MG63 (cell line): ENCODE measurements around the gene SLC16A9. TPM values are rescaled to one million over a fixed set of nuclear protein-coding genes. Genes with fewer than 3 reads are reported as not detected.
A peak's percentile ranks its signal among the peaks of the same experiment; 100 is the strongest.
"Not testable (repeated sequence)": the region's sequence is repeated elsewhere in the genome, so short reads cannot be mapped to it uniquely, and the experiment has no call there.

Source experiments
- DNase-seq: peaks from one replicate; pipeline ENCODE4 v3.0.0-alpha.2; 2020
- H3K27me3 ChIP-seq: fragments of 250-450 bp; sonication (Bioruptor Pico); 2 replicates; pipeline ENCODE4 v1.5.1; 2020; ENCODE audit warnings: mild to moderate bottlenecking, moderate library complexity
- H3K36me3 ChIP-seq: fragments of 250-450 bp; sonication (Bioruptor Pico); 2 replicates; pipeline ENCODE4 v1.5.1; 2020; ENCODE audit warnings: mild to moderate bottlenecking, moderate library complexity
- H3K4me3 ChIP-seq: fragments of 250-450 bp; sonication (Bioruptor Pico); 2 replicates; pipeline ENCODE4 v1.5.1; 2020; ENCODE audit warnings: mild to moderate bottlenecking, moderate library complexity
- H3K9me3 ChIP-seq: fragments of 250-450 bp; sonication (Bioruptor Pico); 2 replicates; pipeline ENCODE4 v1.5.1; 2020; ENCODE audit warnings: mild to moderate bottlenecking, moderate library complexity
- total RNA-seq: library from RNA; depleted of rRNA; stranded (reverse); fragments of >200 nt; shearing (Covaris generic); gene quantifications from 2 replicates; pipeline ENCODE4 v1.2.3, GENCODE V29; 2014; ENCODE audit warnings: low replicate concordance; rRNA removed

SLC16A9 gene
- 1.4 and 4.0 TPM in 2 replicates for total RNA-seq

- H3K27me3 ChIP-seq = peaks cover 3% of the 10 kb centered on the region
- peak within 1 kb of the TSS; percentile 58 for H3K4me3 ChIP-seq
- no peaks in the 10 kb centered on the region for H3K36me3 ChIP-seq
- DNase-seq = peak; percentile 64
- no peaks in the 10 kb centered on the region for H3K9me3 ChIP-seq
Observed at GRCh38 chr10:59709395-59710125, at the start of gene SLC16A9. SLC16A9 (minus strand) TSS chr10:59709850; CDS start chr10:59684291, 25,559 bp downstream.

GRCh38 chr10:59757966-59758365 lies 48.3 kb upstream of the SLC16A9 start:
- DNase-seq = no peak
- no peaks in the 10 kb centered on the region for H3K9me3 ChIP-seq
- no peaks in the 10 kb centered on the region for H3K36me3 ChIP-seq
- no peak overlapping the region for H3K4me3 ChIP-seq
- no peaks in the 10 kb centered on the region for H3K27me3 ChIP-seq

GRCh38 chr10:59754951-59755350 lies 45.3 kb upstream of the SLC16A9 start:
- Histone ChIP-seq H3K4me3 (no peak overlapping the region), H3K9me3 (no peaks in the 10 kb centered on the region), H3K36me3 (no peaks in the 10 kb centered on the region), H3K27me3 (no peaks in the 10 kb centered on the region; the same call in 1 of the 2 replicates)
- no peak for DNase-seq

GRCh38 chr10:59753267-59753666 lies 43.6 kb upstream of the SLC16A9 start, which contains the start of gene MRLN:
MRLN (minus strand) TSS chr10:59753455.
- H3K4me3 ChIP-seq = no peak within 1 kb of the TSS
- no peaks in the 10 kb centered on the region for H3K9me3 ChIP-seq
- no peaks in the 10 kb centered on the region; the same call in 1 of the 2 replicates for H3K27me3 ChIP-seq
- DNase-seq = no peak
- H3K36me3 ChIP-seq = no peaks in the 10 kb centered on the region

- H3K36me3 ChIP-seq = no peaks in the 10 kb centered on the region
- H3K27me3 ChIP-seq = no peaks in the 10 kb centered on the region; the same call in 1 of the 2 replicates
- H3K4me3 ChIP-seq = no peak overlapping the region
- DNase-seq = no peak
- no peaks in the 10 kb centered on the region for H3K9me3 ChIP-seq
Observed at GRCh38 chr10:59752278-59752940, 42.8 kb upstream of the SLC16A9 start.

GRCh38 chr10:59750155-59750945 lies 40.7 kb upstream of the SLC16A9 start:
- no peak overlapping the region for H3K4me3 ChIP-seq
- no peaks in the 10 kb centered on the region for H3K9me3 ChIP-seq
- H3K27me3 ChIP-seq = no peaks in the 10 kb centered on the region; the same call in 1 of the 2 replicates
- H3K36me3 ChIP-seq = no peaks in the 10 kb centered on the region
- DNase-seq = peak; percentile 15

- DNase-seq = no peak
- Histone ChIP-seq H3K36me3 (no peaks in the 10 kb centered on the region), H3K27me3 (no peaks in the 10 kb centered on the region; the same call in 1 of the 2 replicates), H3K9me3 (no peaks in the 10 kb centered on the region), H3K4me3 (no peak overlapping the region)
Observed at GRCh38 chr10:59748834-59749233, 39.2 kb upstream of the SLC16A9 start.

- Histone ChIP-seq H3K36me3 (no peaks in the 10 kb centered on the region), H3K4me3 (no peak overlapping the region), H3K27me3 (no peaks in the 10 kb centered on the region), H3K9me3 (no peaks in the 10 kb centered on the region)
- no peak for DNase-seq
Observed at GRCh38 chr10:59745163-59745650, 35.6 kb upstream of the SLC16A9 start.

GRCh38 chr10:59744762-59745161 lies 35.1 kb upstream of the SLC16A9 start:
- DNase-seq, H3K4me3 ChIP-seq, H3K9me3 ChIP-seq, H3K27me3 ChIP-seq, H3K36me3 ChIP-seq: not testable (repeated sequence)

GRCh38 chr10:59744156-59744555 lies 34.5 kb upstream of the SLC16A9 start:
- H3K4me3 ChIP-seq, DNase-seq, H3K36me3 ChIP-seq, H3K27me3 ChIP-seq, H3K9me3 ChIP-seq: not testable (repeated sequence)

- no peaks in the 10 kb centered on the region for H3K36me3 ChIP-seq
- 0 out of 2 replicates have a peak, but pooled peaks cover 3% of the 10 kb centered on the region for H3K27me3 ChIP-seq
- no peaks in the 10 kb centered on the region for H3K9me3 ChIP-seq
- H3K4me3 ChIP-seq = no peak overlapping the region
- DNase-seq = no peak
Observed at GRCh38 chr10:59741583-59741982, 31.9 kb upstream of the SLC16A9 start.

- Histone ChIP-seq H3K27me3 (0 out of 2 replicates have a peak, but pooled peaks cover 3% of the 10 kb centered on the region), H3K4me3 (no peak overlapping the region), H3K9me3 (no peaks in the 10 kb centered on the region)
Observed at GRCh38 chr10:59741048-59741447, 31.4 kb upstream of the SLC16A9 start.

GRCh38 chr10:59736749-59737148 lies 27.1 kb upstream of the SLC16A9 start:
- H3K9me3 ChIP-seq = no peaks in the 10 kb centered on the region
- DNase-seq = no peak
- peaks cover 3% of the 10 kb centered on the region; the same call in 1 of the 2 replicates for H3K27me3 ChIP-seq
- no peaks in the 10 kb centered on the region for H3K36me3 ChIP-seq
- no peak overlapping the region for H3K4me3 ChIP-seq

More at GRCh38 chr10:59741048-59741447, 31.4 kb upstream of the SLC16A9 start:
- no peaks in the 10 kb centered on the region for H3K36me3 ChIP-seq
- no peak for DNase-seq

- Histone ChIP-seq H3K9me3 (no peaks in the 10 kb centered on the region), H3K27me3 (peaks cover 3% of the 10 kb centered on the region; the same call in 1 of the 2 replicates), H3K4me3 (no peak overlapping the region), H3K36me3 (no peaks in the 10 kb centered on the region)
- no peak for DNase-seq
Observed at GRCh38 chr10:59735296-59735695, 25.6 kb upstream of the SLC16A9 start.

GRCh38 chr10:59734014-59734462 lies 24.4 kb upstream of the SLC16A9 start:
- peaks cover 3% of the 10 kb centered on the region; the same call in 1 of the 2 replicates for H3K27me3 ChIP-seq
- no peak overlapping the region for H3K4me3 ChIP-seq
- H3K9me3 ChIP-seq = no peaks in the 10 kb centered on the region
- no peak for DNase-seq
- no peaks in the 10 kb centered on the region for H3K36me3 ChIP-seq

GRCh38 chr10:59733321-59734013 lies 23.8 kb upstream of the SLC16A9 start:
- H3K4me3 ChIP-seq, DNase-seq, H3K9me3 ChIP-seq, H3K36me3 ChIP-seq, H3K27me3 ChIP-seq: not testable (repeated sequence)
